Measurements from ENCODE around the gene HSPBP1. TPM values are rescaled to one million over a fixed set of nuclear protein-coding genes. Genes with fewer than 3 reads are reported as not detected.

HSPBP1 gene
- total and polyA plus RNA-seq, 4 donors: 19.3 to 62.2 (median 51.7) TPM

DNA sequence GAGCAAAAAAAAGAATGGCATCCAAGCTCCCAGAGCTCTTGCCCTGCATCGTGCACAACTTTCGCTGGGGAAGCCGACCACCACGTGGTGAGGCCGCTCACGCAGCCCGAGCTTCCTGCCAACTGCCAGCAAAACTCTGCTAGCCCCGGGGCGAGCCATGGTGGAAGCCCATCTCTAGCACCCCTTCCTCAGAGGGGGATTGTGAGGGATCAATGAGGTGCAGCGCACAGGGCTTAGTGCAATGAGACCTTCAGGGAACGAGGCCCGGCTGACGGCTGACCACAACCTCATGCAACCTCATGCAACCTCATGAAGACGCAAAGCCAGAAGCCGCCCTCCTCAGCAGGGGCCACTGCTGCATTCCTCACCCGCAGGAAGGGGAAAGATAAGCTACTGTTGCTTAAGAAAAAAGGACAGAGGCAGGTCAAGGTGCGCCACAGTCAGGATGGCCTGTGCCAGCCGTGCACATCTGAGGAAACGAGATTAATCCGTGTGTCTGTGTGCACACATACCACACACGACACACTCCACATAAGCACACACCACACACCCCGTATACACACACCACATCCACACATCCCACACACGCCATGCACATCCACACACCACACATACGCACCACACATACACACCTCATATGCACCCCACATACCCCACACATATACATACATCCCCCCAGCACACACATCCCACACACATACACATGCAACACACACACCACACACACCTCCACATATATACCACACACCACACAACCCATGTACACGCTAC, 9.6 kb downstream of the HSPBP1 start:
- H3K4me1 ChIP-seq (ENCODE audit: control insufficient read depth in 5 of 5, insufficient read depth in 5 of 5, low read length in 5 of 5): no peaks in the 10 kb centered on the region
- peaks cover 3 to 28% (median 13%) of the 10 kb centered on the region in 4 donors for H3K36me3 ChIP-seq (ENCODE audit: control insufficient read depth in 4 of 4, insufficient read depth in 4 of 4, low read length in 4 of 4)
- no peak overlapping the region for H3K4me3 ChIP-seq
- 88 to 89% methylated on average over 25 of the region's 25 CpGs for WGBS, 2 donors
- TF ChIP-seq, protein P1, sequence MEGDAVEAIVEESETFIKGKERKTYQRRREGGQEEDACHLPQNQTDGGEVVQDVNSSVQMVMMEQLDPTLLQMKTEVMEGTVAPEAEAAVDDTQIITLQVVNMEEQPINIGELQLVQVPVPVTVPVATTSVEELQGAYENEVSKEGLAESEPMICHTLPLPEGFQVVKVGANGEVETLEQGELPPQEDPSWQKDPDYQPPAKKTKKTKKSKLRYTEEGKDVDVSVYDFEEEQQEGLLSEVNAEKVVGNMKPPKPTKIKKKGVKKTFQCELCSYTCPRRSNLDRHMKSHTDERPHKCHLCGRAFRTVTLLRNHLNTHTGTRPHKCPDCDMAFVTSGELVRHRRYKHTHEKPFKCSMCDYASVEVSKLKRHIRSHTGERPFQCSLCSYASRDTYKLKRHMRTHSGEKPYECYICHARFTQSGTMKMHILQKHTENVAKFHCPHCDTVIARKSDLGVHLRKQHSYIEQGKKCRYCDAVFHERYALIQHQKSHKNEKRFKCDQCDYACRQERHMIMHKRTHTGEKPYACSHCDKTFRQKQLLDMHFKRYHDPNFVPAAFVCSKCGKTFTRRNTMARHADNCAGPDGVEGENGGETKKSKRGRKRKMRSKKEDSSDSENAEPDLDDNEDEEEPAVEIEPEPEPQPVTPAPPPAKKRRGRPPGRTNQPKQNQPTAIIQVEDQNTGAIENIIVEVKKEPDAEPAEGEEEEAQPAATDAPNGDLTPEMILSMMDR (IDR thresholded peaks at IDR 0.05; ENCODE audit: control extremely low read depth, extremely low read depth): no peak
- no peak overlapping the region for H3K9ac ChIP-seq (ENCODE audit: insufficient read depth in 1 of 2, low read length in 2 of 2)
- no peak for ATAC-seq (ENCODE audit: insufficient read depth, low FRiP score)
- no peak for DNase-seq
- no peaks in the 10 kb centered on the region for H3K27me3 ChIP-seq (ENCODE audit: control insufficient read depth in 3 of 3, insufficient read depth in 3 of 3, low read length in 2 of 3)
- H3K27ac ChIP-seq (ENCODE audit: low read depth in 1 of 2, low read length in 1 of 2): no peak overlapping the region
- no peaks in the 10 kb centered on the region for H3K9me3 ChIP-seq (ENCODE audit: control insufficient read depth in 4 of 4, insufficient read depth in 3 of 4, low read length in 3 of 4)

DNA sequence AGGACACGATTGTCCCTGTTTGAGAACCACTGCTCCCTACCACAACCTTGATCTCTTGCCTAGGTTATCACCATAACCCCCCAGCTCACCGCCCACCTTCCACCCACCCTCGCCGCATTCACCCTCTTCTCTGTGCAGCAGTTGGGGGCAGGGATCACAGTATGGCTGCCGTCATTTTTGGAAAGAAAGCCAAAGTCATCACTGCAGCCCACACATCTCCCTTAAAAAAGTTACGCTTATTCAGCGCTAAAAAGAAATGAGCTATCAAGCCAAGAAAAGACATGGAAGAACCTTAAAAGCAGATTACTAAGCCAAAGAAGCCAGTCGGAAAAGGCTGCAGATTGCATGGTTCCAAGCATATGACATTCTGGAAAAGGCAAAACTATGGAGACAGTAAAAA, 10.6 kb downstream of the HSPBP1 start:
- H3K4me1 ChIP-seq (ENCODE audit: control insufficient read depth in 5 of 5, insufficient read depth in 5 of 5, low read length in 5 of 5): no peaks in the 10 kb centered on the region
- peaks cover 3 to 25% (median 12%) of the 10 kb centered on the region in 4 donors for H3K36me3 ChIP-seq (ENCODE audit: control insufficient read depth in 4 of 4, insufficient read depth in 4 of 4, low read length in 4 of 4)
- H3K9me3 ChIP-seq (ENCODE audit: control insufficient read depth in 4 of 4, insufficient read depth in 3 of 4, low read length in 3 of 4): no peaks in the 10 kb centered on the region
- TF ChIP-seq, protein P1 (IDR thresholded peaks at IDR 0.05; ENCODE audit: control extremely low read depth, extremely low read depth): no peak
- H3K4me3 ChIP-seq: no peak overlapping the region
- ATAC-seq (ENCODE audit: insufficient read depth, low FRiP score) (no peak), DNase-seq (no peak)
- H3K27me3 ChIP-seq (ENCODE audit: control insufficient read depth in 3 of 3, insufficient read depth in 3 of 3, low read length in 2 of 3): no peaks in the 10 kb centered on the region
- H3K9ac ChIP-seq (ENCODE audit: insufficient read depth in 1 of 2, low read length in 2 of 2): no peak overlapping the region
- H3K27ac ChIP-seq (ENCODE audit: low read depth in 1 of 2, low read length in 1 of 2): no peak overlapping the region
- WGBS, 2 donors: 93 to 97% methylated on average over 8 of the region's 8 CpGs

DNA sequence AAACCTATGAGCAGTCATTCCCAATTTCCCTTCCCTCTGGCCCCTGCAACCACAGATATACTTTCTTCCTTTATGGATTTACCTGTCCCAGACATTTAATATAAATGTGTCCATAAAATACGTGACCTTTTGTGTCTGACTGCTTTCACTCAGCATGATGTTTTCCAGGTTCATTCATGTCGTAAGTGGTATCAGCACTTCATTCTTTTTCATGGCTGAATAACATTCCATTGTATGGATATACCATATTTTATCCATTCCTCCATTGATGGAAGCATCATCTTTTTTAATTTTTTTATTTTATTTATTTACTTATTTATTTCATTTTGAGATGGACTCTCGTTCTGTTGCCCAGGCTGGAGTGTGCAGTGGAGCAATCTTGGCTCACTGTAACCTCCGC, 13.1 kb downstream of the HSPBP1 start:
- H3K36me3 ChIP-seq (ENCODE audit: control insufficient read depth in 4 of 4, insufficient read depth in 4 of 4, low read length in 4 of 4): peaks cover 0 to 15% (median 9%) of the 10 kb centered on the region in 4 donors
- H3K27ac ChIP-seq (ENCODE audit: low read depth in 1 of 2, low read length in 1 of 2): no peak overlapping the region
- 99% methylated on average over 4 of the region's 4 CpGs for WGBS, 2 donors
- DNase-seq: no peak
- H3K9ac ChIP-seq (ENCODE audit: insufficient read depth in 1 of 2, low read length in 2 of 2): no peak overlapping the region
- H3K4me3 ChIP-seq: no peak overlapping the region
- no peaks in the 10 kb centered on the region for H3K9me3 ChIP-seq (ENCODE audit: control insufficient read depth in 4 of 4, insufficient read depth in 3 of 4, low read length in 3 of 4)
- H3K4me1 ChIP-seq (ENCODE audit: control insufficient read depth in 5 of 5, insufficient read depth in 5 of 5, low read length in 5 of 5): no peaks in the 10 kb centered on the region
- TF ChIP-seq, protein P1 (IDR thresholded peaks at IDR 0.05; ENCODE audit: control extremely low read depth, extremely low read depth): no peak
- H3K27me3 ChIP-seq (ENCODE audit: control insufficient read depth in 3 of 3, insufficient read depth in 3 of 3, low read length in 2 of 3): no peaks in the 10 kb centered on the region
- no peak for ATAC-seq (ENCODE audit: insufficient read depth, low FRiP score)
